Activated T-helper 1 cell treated with Interleukin-2 at 50 U/mL for 16 hours (primary cell): ENCODE results near the gene PALLD.
A peak's percentile ranks its signal among the peaks of the same experiment; 100 is the strongest.

Experiments used
- DNase-seq: peaks from one replicate; pipeline ENCODE4 v3.0.0-alpha.2; 2020; ENCODE audit warnings: low read depth

Gene PALLD

DNA sequence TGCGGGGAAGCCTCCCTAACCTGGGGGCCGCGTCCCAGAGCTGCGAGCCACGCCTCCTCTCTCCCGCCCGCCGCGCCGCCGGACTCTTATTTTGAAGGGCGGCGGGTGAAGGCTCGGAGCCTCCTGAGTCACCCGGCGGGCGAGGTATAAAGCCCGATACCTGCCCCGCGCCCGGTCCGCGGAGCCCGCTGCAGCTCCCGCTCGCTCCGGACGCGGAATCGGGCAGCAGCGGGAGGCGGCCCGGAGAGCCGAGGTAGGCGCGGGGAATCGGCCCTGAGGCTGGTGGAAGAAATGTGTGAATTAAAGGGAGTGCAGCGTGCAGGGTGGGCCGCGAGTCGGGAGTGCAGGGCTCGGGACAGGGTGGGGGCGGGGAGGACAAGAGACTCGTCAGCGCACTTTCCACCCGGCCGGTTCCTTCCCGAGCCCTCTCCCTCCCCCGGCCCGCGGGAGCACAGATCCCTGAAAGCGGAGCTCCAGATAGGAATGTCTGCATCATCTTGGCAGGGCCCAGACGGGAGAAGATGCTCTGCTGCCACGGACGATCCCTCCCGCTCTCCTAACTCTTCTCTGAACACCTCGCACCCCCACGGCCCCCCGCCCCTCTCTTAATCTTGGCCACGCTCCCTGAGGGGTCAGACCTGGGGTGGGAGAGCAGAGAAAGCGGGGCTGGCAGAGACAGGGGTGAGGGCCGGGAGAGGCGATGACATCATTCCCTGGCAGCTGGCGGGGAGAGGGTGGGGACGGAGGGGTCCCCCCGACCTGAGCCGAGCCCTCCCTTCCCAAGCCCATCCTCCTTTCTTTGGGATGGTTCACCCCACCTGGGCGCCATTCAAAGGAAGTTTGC is 335.3 kb downstream of the PALLD start:
- peak; percentile 10 for DNase-seq

GRCh38 chr4:168832763-168833575 is 336.1 kb downstream of the PALLD start:
- DNase-seq: no peak

DNA sequence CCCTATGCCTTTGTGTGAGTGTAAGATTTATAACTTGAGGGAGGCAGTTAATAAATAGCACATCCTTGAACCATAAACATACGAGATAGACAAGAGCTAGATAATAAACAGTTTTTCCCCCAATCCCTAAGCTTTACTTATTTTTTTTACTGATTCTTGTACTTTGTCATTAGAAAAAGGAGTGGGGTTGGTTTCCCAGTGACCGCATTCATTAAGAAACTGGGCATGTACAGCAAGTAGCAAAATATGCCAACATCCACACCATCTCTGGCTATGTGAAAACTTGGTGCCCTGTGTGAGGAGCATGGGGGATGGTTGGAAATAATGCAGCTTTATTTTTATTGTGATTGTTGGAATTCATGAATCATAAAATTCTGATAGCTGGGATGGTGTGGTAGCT is 337.0 kb downstream of the PALLD start:
- no peak for DNase-seq

GRCh38 chr4:168835880-168836454 is 339.1 kb downstream of the PALLD start:
- DNase-seq: no peak

DNA sequence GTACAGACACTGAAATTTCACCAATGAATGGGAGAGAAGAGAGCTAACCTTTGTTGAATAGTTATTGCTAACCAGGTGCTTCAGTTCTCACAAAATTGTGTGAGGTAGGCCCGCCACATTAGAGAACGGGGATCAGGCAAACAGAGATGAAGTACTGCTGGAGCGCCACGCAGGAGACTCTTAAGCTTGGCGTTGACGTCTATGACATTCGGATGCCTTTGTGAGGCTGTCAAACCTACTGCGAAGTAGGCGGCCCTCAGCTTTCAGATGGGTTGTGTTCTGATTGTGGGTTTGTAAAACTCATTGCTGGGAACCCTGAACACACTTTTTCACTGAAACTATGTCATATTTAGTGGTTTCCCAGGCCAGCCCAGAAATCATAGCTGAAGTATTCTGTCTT is 339.6 kb downstream of the PALLD start:
- DNase-seq: no peak

DNA sequence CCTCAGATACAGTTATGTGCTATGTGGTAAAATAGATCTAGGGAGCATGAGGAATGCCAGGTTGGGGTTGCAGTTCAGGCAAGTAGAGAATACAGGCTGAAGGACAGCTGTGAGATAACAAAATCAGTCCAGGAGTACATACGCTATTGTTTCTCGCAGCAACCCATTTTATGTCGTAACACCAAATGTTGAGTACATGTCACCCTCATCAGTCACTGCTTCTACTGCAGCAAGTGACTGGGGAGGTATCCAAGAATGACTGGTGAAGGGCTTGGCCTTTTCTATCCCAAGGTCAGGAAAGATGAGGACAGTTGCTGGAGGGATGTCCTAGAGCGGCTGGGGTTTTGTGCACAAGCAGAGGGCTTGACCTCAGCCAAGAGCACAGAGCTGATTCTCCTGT is 341.1 kb downstream of the PALLD start:
- no peak for DNase-seq

- no peak for DNase-seq
These were observed 343.0 kb downstream of the PALLD start for GRCh38 chr4:168839758-168840391.

- no peak for DNase-seq
These were observed 343.5 kb downstream of the PALLD start for GRCh38 chr4:168840392-168840763.

DNA sequence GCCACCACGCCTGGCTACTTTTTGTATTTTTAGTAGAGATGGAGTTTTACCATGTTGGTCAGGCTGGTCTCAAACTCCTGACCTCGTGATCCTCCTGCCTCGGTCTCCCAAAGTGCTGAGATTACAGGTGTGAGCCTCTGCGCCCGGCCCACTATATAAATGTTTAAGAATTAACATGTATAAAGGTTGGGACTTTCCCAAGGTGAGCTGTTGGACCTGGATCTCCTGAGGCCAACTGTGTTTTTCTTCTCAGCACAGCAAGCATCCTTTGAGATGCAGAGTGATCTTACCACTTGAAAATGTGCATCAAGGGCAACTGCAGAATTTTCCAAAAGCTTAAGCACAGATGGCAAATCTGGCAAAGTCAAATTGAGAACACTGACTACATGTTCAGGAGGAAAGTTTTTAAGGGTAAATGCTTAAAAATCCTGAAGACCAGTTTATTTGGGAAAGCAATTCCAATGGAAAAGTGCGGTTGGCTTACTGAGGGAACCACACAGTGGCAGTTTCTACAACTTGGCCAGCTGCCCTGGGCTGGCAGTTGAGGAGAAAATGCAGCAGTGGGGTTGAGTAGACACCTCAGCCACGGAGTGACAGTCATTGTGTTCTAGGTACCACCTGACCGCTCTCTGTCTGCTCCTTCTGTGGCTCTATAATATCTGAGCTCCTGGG is 344.3 kb downstream of the PALLD start:
- DNase-seq: no peak

GRCh38 chr4:168841672-168842019 is 344.8 kb downstream of the PALLD start:
- DNase-seq: no peak

DNA sequence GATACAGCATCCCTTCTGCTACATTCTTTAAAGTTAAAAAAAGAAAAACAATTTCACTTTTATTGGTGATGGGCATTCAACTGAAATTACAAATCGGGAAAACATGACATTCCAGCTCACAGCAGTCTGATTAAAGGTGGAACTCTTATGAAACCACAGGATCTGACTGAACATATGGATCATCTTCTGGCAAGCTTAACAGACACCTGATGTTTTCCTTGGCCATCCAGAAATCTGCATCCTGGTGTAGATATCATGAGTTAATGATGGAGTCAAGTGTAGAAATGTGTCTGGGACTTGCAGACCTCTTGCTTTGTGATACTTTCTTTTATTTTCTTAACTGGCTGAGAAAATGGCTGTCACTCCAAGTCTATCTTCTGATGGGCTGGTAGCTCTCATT is 345.3 kb downstream of the PALLD start:
- no peak for DNase-seq

- no peak for DNase-seq
These were observed 346.8 kb downstream of the PALLD start for GRCh38 chr4:168843635-168844034.

GRCh38 chr4:168844353-168845049 is 347.6 kb downstream of the PALLD start:
- no peak for DNase-seq

DNA sequence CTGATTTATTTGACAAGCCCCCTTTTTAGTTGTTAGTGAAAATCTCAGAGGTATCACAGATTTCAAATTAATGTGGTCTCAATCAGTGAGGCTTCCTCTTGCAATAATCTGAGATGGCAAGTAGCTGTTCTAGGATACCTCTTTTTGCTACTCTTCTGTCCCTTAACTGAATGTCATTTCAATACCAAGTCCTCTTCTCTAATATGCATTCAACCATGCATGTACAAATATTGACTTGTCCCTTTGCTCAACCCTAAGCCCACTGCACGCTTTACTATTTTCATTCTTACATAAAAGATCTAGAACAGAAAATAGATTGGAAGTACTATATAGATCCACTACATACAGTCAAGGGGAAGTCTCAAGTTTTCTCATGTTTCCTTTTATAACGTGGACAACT is 349.0 kb downstream of the PALLD start:
- DNase-seq: no peak

- no peak for DNase-seq
These were observed 349.6 kb downstream of the PALLD start for GRCh38 chr4:168846414-168846813.

DNA sequence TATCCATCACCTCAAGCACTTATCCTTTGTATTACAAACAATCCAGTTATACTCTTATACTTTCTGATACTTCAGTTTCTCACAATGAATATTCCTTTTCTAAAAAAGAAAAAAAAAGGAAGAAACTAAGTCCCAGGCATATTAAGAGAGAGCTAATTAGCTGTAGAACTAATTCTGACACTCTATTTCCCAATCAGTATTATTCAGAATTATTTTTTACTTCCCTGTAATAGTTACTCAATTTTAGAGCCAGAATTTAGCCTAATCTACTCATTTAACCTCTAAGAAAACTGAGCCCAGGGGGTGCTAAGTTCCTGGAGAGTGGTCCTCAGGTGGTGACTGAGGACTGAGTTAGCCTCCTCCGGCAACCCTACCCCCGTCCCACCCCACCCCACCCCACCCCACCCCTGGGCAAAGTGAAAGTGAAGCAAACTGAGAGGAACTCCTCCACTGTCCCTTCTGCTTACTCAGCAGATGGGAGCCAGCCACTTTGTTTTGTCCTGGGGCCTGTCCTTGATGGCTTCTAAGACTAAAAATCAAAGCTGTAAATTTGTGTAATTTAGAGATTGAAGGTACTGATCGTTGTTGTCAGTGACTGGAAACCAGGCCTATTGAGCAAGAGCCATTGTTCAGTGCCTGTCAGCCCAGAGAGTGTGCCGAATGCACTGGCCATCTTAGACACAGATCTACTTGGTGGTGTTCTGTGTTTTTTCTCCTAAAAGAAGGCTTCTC is 351.1 kb downstream of the PALLD start:
- DNase-seq: no peak

DNA sequence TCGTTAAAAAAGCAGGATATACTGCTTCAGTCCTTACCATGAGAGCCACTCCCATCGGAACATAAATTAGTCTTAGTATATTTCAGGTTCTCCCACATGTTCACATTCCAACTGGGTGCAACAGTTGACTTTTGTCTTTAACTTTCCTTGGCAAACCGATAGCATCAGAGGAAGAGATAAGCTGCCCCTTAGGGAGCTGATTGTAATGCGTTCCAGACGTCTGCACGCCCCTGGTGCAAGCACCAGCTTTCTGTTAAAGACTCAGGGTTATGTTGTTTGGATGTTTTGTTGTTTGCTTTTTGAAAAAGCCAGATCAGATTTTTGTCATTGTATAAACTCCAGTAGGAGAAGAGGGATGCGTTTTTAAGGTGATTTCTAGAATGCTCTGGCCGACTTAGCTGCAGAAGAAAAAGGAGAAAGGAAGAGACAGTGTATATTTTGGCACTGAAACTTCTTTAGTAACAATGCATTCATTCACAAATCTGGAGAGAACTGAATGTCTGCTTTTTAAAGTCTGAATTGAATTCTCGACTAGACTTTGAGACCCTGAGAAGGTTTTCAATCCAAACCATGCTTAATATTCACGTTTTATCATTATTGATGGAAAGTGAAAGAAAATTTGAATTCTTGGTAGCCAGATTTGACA is 352.3 kb downstream of the PALLD start:
- DNase-seq: no peak

GRCh38 chr4:168849997-168850396 is 353.1 kb downstream of the PALLD start:
- DNase-seq: no peak

DNA sequence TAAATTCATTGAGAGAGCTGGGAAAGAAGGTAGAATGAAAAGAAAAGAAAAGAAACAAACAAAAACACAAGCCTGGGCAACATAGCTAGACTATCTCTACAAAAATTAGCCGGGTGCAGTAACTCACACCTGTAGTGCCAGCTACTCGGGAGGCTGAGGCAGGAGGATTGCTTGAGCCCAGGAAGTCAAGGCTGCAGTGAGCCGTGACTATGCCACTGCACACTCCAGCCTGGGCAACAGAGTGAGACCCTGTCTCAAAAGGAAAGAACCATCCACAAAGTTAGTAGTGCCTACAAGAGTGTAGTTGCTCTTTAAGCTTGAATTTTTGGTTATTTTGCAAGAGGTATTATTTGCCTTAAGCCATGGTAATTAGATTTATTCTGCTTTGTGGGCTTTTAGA is 355.5 kb downstream of the PALLD start:
- no peak for DNase-seq
